Measurements from ENCODE around the gene DNM3.
A peak's percentile ranks its signal among the peaks of the same experiment; 100 is the strongest.

Gene DNM3

GRCh38 chr1:172450524-172450885, 609.2 kb downstream of the DNM3 start:
- ChIA-PET POLR2A (interaction anchor here (1.1 to 1.2 kb wide), 2 partner anchors 82 to 94 kb away, joined by 3 to 6 read pairs; partner anchors contain the start of gene SUCO), CTCF (interaction anchor here (0.6 to 2.2 kb wide), 16 partner anchors 11 to 448 kb away, joined by 3 to 11 read pairs (median 3); no protein-coding TSS in a partner anchor)
- Histone ChIP-seq H3K4me3 (ENCODE audit: low read depth, low read length) (no peak overlapping the region), H3K27ac (ENCODE audit: extremely low read depth, low read depth, low read length) (no peak overlapping the region; the same call in 1 of the 2 replicates), H3K36me3 (ENCODE audit: control insufficient read depth in 2 of 2, insufficient read depth in 1 of 2, low read length in 2 of 2) (no peaks in the 10 kb centered on the region), H3K9me3 (ENCODE audit: control insufficient read depth, insufficient read depth, low read depth, low read length) (no peaks in the 10 kb centered on the region), H3K4me1 (ENCODE audit: control insufficient read depth, insufficient read depth, low read length) (peaks cover 8% of the 10 kb centered on the region)
- TF ChIP-seq ZBTB1 (tag by site-specific recombination; IDR thresholded peaks at IDR 0.05) (no peak), ZNF366 (tag by site-specific recombination; conservative IDR thresholded peaks at IDR 0.05) (no peak), WT1 (tag by site-specific recombination; IDR thresholded peaks at IDR 0.05) (no peak), EGR2 (tag by site-specific recombination; IDR thresholded peaks at IDR 0.05; ENCODE audit: low read depth) (no peak), ZNF658 (tag by site-specific recombination; IDR thresholded peaks at IDR 0.05) (no peak), ZNF335 (tag by site-specific recombination; conservative IDR thresholded peaks at IDR 0.05) (peak; percentile 50; the same call in 1 of the 2 replicates), ZSCAN18 (tag by site-specific recombination; IDR thresholded peaks at IDR 0.05) (no peak), ZBTB8A (tag by site-specific recombination; IDR thresholded peaks at IDR 0.05) (no peak)

- Histone ChIP-seq H3K9me3 (ENCODE audit: control insufficient read depth, insufficient read depth, low read depth, low read length) (no peaks in the 10 kb centered on the region), H3K4me1 (ENCODE audit: control insufficient read depth, insufficient read depth, low read length) (peaks cover 8% of the 10 kb centered on the region), H3K4me3 (ENCODE audit: low read depth, low read length) (no peak overlapping the region), H3K27ac (ENCODE audit: extremely low read depth, low read depth, low read length) (no peak overlapping the region; the same call in 1 of the 2 replicates), H3K36me3 (ENCODE audit: control insufficient read depth in 2 of 2, insufficient read depth in 1 of 2, low read length in 2 of 2) (no peaks in the 10 kb centered on the region)
- ChIA-PET CTCF (interaction anchor here (0.6 to 1.8 kb wide), 18 partner anchors 16 to 448 kb away, joined by 3 to 8 read pairs (median 3); no protein-coding TSS in a partner anchor), POLR2A (interaction anchor here (1.1 to 1.2 kb wide), 2 partner anchors 82 to 94 kb away, joined by 3 to 6 read pairs; partner anchors contain the start of gene SUCO)
- peak; percentile 60; the same call in 1 of the 2 replicates for TF ChIP-seq ZNF843 (tag by site-specific recombination; IDR thresholded peaks at IDR 0.05)
- 0 out of 2 replicates have a peak, but pooled peaks have one; percentile 17 for TF ChIP-seq ZNF660 (tag by site-specific recombination; IDR thresholded peaks at IDR 0.05)
- no peak for TF ChIP-seq ZNF23 (tag by site-specific recombination; IDR thresholded peaks at IDR 0.05; ENCODE audit: borderline replicate concordance)
- no peak for TF ChIP-seq ZNF785 (tag by site-specific recombination; IDR thresholded peaks at IDR 0.05)
- no peak for TF ChIP-seq ZNF19 (tag by site-specific recombination; IDR thresholded peaks at IDR 0.05; ENCODE audit: low read depth)
- no peak for TF ChIP-seq HOXD13 (CRISPR knock-in tag; IDR thresholded peaks at IDR 0.05; ENCODE audit: borderline replicate concordance)
- peak; percentile 35; the same call in 1 of the 2 replicates for TF ChIP-seq IKZF3 (tag by site-specific recombination; IDR thresholded peaks at IDR 0.05)
- peak; percentile 92 for TF ChIP-seq EGR2 (tag by site-specific recombination; IDR thresholded peaks at IDR 0.05; ENCODE audit: low read depth)
- no peak for TF ChIP-seq ZNF426 (tag by site-specific recombination; IDR thresholded peaks at IDR 0.05)
- peak; percentile 95; the same call in 1 of the 2 replicates for TF ChIP-seq ZNF184 (tag by site-specific recombination; IDR thresholded peaks at IDR 0.05)
- peak; percentile 98 for TF ChIP-seq TCF7L2 (IDR thresholded peaks at IDR 0.05; ENCODE audit: borderline replicate concordance, low read depth, low read length)
- TF ChIP-seq ZBTB49 (tag by site-specific recombination; IDR thresholded peaks at IDR 0.05; ENCODE audit: low read depth) = no peak
- peak; percentile 84 for TF ChIP-seq ZNF398 (tag by site-specific recombination; IDR thresholded peaks at IDR 0.05)
- TF ChIP-seq OSR2 (tag by site-specific recombination; IDR thresholded peaks at IDR 0.05) = peak; percentile 80; the same call in 1 of the 2 replicates
- TF ChIP-seq ZNF501 (tag by site-specific recombination; IDR thresholded peaks at IDR 0.05) = no peak
- no peak for TF ChIP-seq ATF2 (tag by site-specific recombination; IDR thresholded peaks at IDR 0.05; ENCODE audit: low read depth)
- TF ChIP-seq ZNF664 (tag by site-specific recombination; IDR thresholded peaks at IDR 0.05) = 0 out of 2 replicates have a peak, but pooled peaks have one; percentile 7
- no peak for TF ChIP-seq MZF1 (tag by site-specific recombination; IDR thresholded peaks at IDR 0.05; ENCODE audit: borderline replicate concordance)
- peak; percentile 92 for TF ChIP-seq ZFHX2 (tag by site-specific recombination; conservative IDR thresholded peaks at IDR 0.05)
- peak; percentile 78 for TF ChIP-seq ZBTB17 (tag by site-specific recombination; IDR thresholded peaks at IDR 0.05)
These were observed 609.7 kb downstream of the DNM3 start for GRCh38 chr1:172451002-172451443.
